Muscle of back (tissue), 11 donors: ENCODE results near the gene SLC16A9. TPM values are rescaled to one million over a fixed set of nuclear protein-coding genes. Genes with fewer than 3 reads are reported as not detected.

Experiments used
- DNase-seq, 3 donors: peaks; one replicate each; pipeline versions ENCODE4 v3.0.0 to v3.0.0-alpha.2; 2013
- polyA plus RNA-seq, 10 donors: library from polyadenylated mRNA; unstranded; fragments of 120-200 nt; gene quantifications; one replicate each; pipeline ENCODE4 v1.2.1, GENCODE V29; 2013; ENCODE audit not compliant: insufficient read length in 10 of 10

The SLC16A9 gene
- polyA plus RNA-seq, 10 donors: 2.3 to 6.5 (median 4.3) TPM

DNA sequence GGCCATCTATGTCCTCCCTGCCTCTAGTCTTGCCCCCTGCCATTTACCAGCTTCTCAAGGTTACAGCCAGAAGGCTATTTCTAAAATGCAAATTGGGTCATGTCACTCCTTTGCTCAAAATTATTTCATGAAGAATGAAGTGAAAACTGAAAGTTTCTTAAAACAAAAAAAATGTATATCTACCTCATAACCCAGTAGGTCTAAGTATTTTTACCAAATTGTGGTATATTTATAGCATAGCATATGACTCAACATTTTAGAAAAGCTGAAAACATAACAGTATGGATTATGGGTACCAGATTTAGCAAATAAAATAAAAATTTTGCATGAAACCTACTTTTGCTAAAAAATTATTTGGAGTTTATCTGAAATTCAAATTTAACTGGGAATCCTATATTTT, 78.4 kb downstream of the SLC16A9 start:
- DNase-seq: no peak

DNA sequence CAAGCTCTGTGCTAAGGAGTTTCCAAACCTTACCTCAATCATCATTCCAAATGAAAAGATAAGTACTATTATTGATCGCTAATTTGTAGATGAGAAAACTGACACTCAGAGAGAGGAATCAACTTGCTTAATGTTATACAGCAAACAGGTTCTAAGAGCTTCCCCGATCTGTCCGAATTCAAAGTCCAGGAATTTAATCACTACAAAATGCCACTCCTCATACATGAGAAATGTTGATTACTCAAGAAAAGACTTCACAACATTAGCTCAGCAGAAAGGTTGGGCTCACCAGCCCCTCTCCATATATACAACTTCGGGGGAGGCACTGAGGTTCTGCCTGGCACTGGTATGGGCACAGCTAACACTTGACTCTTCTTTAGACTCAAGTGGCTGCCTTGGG, 80.7 kb downstream of the SLC16A9 start:
- no peak for DNase-seq

DNA sequence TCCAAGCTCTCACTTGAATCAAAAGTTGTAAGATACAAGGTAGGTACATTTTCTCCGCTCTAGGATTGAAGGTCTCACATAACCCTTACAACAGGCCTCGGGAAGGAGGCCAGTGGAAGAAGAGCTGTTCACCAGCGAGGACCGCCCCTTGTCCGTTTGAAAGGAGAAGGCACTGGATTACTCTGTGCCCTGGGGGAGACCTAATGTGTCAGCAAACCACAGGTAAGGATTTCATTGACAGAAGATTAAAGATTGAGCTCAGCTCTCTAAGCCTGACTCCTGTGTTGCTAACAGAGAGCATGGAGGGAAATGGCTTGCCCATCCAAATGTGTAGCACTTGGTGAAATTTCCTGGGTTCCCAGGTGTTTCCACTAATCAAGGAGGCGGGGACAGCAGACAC, 81.2 kb downstream of the SLC16A9 start:
- no peak for DNase-seq

DNA sequence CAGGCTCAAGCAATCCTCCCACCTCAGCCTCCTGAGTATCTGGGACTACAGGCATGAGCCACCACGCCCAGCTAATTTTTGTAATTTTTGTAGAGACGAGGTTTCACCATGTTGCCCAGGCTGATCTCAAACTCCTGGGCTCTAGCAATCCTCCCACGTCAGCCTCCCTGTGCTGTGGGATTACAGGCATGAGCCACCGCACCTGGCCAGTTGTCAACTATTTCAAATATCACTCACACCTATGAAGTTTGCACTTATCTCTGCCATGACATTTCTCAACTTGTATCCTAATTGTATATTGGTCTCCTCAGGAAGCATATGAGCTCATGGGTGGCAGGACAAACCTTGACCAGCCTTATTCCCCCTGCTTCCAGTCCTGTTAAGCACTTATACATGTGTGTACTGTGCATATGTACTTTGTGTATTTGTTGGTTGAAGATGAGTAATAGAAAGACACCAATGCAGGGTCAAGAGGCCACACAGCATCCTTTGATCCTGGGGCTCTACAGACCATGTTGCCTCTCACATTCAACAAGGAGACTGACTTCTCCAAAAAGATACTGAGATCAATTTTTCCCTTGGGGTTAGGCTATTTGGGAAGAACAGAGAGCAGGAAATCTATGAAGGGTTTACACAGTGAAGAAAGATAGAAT, 82.2 kb downstream of the SLC16A9 start:
- no peak for DNase-seq

DNA sequence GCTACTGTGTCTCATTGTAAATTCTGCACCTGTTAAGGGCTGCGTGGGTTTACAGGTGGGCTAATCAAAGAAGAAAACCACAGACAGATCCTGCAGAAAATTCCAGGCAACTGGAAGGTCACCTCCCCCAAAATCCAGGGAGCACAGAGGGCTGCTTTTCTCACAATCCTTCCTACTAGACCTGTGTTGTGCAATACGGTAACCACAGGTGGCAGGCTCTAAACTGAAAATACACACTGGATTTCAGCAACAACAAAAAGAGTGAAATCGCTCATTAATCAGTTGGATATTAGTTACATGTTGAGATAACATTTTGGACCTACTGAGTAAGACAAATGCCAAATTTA, 83.2 kb downstream of the SLC16A9 start:
- DNase-seq: no peak

DNA sequence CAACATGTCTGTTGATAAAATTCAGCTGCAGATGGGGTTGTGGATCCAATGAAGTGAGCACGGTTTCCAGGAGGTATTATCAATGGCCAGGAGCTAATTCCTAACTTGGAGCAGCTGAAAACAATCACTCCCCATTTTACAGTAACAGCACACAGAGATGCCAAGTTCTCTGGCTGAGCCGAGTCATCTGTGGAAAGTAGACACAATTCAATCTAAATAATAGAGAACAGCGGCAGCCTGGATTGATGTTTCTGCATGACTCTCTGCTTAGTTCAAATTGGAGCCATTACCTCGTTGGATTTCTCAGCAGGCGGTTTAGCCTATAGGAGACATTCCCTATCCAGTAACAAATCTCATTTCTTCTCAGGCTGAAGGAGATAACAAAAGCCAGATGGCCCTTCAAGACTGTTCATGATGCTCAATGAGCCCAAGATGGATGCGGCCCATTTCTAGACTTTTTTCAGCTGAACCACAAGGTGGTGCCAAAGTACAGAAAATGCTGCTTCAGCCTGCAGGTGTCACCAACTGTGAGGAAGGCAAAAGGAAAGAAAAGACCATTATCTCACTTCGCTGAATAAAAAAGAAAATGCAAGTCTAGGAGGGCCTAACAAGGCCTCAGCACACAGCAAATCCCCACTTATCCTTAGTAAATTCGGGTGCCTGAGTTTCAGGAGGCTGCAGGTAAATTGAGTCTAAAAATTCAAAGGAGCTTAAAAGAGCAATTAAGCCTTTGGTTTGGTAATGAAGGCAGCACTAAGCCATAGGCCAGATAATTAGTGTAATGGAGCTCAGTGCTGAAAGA, 83.7 kb downstream of the SLC16A9 start:
- DNase-seq: peak; percentile 81 to 94 (median 85)

DNA sequence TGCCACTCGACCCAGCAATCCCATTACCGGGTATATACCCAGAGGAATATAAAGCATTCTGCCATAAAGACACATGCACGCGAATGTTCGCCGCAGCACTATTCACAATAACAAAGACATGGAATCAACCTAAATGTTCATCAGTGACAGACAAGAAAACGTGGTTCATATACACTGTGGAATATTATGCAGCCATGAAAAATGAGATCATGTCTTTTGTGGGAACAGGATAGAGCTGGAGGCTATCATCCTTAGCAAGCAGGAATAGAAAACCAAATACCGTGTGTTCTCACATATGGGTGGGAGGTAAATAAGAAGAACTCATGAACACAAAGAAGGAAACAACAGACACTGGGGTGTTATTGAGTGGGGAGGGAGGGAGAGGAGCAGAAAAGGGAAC, 84.7 kb downstream of the SLC16A9 start:
- peak in 1 of 3 donors; percentile 31 for DNase-seq

DNA sequence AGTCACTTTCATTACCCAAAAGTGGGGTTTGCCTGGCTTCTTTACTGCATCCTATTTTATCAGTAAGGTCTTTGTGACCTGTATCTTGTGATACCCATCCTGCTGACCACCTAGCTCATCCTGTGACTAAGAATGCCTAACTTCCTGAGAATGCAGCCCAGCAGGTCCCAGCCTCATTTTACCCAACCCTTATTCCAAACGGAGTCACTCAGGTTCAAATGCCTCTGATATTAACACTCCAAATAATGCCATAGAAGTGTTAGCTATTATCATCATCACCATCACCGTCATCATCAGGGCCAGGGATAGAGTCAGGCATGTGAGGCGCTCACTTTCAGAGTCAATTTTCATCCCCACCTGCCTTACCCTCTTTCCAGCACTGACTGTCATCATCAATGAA, 85.5 kb downstream of the SLC16A9 start:
- no peak for DNase-seq

DNA sequence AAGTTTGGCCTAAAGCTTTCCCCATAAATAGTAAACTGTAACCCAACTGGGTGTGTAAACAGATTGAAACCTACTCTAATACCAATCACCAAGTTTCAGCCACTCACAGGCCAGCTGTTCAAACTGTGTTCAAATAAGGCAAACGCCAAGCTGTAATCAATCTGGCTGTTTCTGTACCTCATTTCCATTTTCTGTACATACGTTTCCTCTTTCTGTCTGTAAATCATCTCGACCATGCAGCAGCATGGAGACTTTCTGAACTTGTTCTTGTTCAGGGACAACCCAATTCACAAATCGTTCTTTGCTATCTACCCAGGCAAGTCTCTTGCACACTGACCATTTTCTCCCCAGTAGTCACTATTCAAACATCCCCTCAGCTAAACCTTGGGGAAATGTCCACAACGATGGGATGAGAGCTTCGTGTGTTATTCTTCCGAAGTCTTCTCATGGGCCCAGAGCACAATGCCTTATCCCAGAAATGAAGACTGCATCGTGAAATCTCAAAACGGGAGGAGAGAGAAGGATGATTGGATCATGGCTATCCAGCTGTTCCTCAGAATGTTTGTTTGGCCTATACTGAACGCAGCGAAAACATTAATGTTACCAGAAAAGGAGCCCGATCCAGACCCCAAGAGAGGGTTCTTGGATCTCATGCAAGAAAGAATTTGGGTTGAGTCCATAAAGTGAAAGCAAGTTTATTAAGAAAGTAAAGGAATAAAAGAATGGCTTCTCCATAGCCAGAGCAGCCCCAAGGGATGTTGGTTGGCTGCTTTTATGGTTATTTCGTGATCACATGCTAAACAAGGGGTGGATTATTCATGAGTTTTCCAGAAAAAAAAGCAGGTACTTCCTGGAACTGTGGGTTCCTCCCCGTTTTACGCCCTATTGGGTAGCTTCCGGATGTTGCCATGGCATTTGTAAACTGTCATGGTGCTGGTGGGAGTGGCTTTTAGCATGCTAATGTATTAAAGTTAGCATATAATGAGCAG, 86.2 kb downstream of the SLC16A9 start:
- peak; percentile 86 to 96 (median 90) for DNase-seq

DNA sequence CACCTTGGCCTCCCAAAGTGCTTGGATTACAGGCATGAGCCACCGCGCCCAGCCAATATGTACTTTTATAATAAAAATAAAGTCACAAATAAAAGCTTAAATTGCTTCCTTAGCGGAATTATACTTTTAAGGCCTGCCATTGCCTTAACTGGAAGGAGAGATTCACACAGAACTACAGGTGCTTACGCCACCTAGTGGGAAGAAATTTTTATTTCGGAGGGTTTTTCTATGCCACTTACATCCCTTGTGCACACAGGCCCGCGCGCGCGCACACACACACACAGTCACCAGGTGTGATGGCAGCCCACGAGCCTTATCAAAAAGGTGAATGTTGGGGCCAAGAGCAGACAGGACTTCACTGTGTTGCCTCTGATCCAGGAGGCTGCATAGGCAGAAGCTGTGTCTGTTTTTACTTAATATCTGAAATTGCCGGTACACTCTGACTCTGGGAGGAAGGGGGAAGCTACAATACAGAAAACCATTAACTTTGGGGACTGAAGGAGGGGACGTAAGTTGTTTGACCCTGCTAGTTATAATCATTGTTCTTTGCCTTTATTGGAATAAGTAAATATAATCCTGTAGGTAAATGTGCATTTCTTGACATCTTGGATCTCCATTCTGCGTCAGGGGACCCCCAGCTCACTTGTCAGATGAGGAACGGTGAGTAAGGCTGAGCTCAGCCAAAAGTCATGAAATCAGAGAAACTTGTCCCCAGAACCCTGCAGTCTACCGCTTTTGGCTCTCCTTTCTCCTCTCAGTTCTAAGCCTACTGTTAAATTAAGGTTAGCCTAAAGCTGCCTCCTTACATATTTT, 87.1 kb downstream of the SLC16A9 start:
- peak; percentile 65 to 90 (median 67) for DNase-seq

DNA sequence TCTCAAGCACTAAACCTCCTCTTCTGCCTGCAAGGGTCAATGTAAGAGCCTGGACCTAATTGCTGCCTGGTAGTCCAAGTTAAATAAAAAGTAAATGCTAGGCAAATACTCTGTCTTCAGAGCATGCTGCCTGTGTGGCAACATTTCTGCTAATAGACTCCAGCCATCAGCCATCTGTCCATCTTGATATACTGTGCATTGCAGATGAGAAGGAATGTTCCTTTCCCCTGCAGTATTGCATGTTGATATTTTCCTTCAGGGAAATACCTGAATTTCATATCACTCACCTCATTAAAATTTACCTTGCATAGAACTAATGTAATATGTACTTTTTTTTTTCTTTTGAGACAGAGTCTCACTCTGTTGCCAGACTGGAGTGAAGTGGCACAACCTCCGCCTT, 87.9 kb downstream of the SLC16A9 start:
- DNase-seq: no peak

DNA sequence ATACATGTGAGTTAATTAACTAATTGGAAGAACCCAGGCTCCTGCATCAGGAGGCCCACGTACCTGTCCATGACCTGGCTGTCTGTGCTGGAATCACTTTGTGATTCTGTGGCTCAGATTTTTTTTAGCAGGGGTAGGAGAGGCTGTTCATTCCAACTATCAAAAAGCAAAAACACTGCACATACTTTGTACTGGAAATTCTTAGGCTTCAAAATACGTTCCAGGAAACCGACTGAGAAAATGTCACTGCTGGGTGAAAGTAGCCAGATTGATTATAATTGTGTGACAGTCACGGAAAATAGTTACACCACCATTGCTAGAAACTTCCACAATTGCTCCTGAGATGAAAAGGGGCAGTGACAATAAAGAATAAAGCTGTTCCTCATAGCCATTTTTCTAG, 91.0 kb downstream of the SLC16A9 start:
- DNase-seq: peak in 2 of 3 donors; percentile 28 to 52

DNA sequence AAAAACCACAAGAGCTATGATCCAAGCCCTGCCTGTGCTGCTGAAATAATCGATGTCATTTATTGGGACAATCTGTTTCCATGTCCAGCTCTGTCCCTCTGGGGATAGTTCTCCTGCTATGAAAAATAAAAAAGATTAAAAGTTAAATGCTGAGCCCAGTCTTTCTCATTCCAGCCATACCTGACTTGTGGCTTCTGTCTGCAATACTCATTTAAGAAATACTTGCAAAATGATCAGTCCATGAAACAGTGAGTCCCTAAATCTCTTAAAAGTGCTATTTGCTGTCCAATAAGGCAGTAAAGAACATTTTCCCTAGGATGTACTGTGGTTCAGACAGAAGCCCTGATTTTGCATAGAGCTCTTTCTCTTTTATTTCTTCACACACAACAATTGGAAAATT, 91.7 kb downstream of the SLC16A9 start:
- peak in 2 of 3 donors; percentile 32 to 54 for DNase-seq

DNA sequence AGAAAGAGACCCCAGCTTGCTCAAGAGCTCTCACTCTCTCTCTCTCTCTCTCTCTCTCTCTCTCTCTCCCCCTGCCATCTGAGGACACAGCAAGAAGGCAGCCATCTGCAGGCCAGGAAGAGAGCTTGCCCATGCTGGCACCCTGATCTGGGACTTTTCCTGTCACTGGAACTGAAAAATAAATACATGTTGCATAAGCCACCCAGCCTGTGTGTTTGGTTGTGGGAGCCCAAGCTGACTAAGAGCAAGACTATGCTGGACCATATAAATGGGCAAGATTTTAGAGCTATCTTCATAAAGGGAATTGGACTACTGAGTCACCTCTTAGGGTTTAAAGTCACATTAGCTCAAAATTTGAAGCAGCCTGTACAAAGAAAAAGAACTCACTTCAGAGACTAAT, 98.6 kb downstream of the SLC16A9 start:
- DNase-seq: no peak

DNA sequence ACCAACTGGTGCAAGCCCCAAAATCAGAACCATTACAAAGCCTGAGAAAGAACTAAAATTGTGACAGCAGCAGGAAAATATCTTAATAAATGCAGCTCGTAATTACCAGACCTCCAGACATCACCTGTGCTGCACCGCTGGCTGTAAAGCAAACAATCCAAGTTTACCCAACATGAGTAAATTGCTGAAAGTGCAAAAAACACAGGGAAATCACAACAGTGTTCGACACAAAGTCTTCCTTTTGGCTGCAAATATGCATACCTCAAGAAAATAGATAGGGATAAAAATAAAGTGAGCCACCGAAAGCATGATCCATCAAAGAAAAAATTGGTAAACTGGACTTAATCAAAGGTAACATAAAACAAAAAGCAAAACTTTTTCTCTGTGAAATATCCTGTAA, 101.7 kb downstream of the SLC16A9 start:
- DNase-seq: no peak

DNA sequence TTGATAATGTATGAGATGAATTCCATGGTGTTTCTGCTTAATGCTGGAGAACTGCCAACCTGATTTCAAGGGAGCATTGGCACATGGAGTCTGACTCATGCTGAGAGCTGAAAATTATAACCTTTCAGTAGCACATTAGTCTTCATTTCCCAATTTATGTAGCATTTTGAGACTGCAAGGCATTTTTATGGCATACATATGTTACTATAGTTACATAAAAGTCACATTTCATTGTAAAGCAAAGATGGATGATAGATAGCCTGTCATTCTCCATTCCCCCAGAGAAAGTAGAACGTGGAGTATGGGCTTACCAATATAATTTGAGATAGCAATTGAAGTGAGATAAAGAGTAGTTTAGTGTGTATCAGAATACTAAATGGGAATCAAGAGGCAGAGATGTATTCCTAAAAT, 103.1 kb downstream of the SLC16A9 start:
- DNase-seq: peak in 1 of 3 donors; percentile 58

DNA sequence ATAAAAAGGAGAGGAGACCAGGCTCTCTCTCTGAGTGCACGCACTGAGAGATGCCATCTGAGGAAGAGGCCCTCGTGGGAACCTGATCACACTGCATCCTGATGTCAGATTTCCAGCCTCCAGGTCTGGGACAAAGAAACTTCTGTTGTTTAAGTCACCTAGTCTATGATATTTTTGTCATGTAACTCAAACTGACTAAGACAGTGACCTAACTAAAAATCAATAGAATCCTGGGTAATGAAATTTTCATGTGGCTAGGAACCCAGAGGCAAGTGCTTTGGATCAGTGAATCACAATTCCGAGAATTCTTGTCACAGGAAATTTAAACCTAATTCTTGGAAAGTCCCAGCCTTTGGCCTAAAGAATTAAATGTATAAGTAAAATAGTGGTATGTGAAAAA, 107.7 kb downstream of the SLC16A9 start:
- DNase-seq: no peak
